ENCODE data around the gene BCL11A. TPM values are rescaled to one million over a fixed set of nuclear protein-coding genes. Genes with fewer than 3 reads are reported as not detected.

The BCL11A gene
- total and polyA plus RNA-seq, 2 of the 13 experiments (the other 11 are each of a cell fraction or from before 2014, with no cell fraction given), result not detected

- no peak for TF ChIP-seq NFE2 (CRISPR knock-in tag; IDR thresholded peaks at IDR 0.05)
- TF ChIP-seq ZNF572 (CRISPR knock-in tag; IDR thresholded peaks at IDR 0.05), result no peak
- no peak for TF ChIP-seq KAT7 (CRISPR knock-in tag; IDR thresholded peaks at IDR 0.05; ENCODE audit: borderline replicate concordance)
These were observed 112.7 kb downstream of the BCL11A start (continued) for GRCh38 chr2:60440767-60441163.

DNA sequence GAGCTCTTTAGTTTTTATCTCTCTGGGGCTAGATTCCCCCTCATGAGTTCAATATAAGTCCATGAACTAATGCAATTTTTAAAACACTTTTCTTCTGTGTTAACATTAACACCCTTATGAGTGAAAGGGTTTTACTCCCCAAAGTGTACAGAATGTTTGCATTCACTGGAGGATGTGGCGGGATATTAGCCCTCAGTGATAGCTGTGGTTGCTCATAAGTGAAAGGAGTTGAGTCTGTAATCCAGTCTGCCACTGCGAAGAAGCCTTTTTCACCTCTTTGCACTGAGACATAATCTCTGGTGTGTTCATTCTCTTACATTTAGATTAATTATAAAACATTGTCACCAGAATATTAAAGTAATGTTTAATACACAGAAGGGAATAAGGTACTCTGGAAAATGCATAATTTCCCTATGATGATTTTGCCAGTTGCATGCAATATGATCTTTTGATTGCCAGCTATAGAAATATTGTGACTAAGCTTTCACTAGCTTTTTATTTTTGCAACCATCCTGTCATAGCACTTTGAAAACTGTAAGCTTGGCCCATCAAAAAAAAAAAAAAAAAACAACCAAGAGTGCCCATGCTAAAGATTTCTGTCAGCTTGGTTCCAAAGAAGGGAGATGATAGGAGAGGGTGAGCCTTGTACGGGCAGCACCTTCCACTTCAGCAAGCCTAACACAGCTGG lies 113.2 kb downstream of the BCL11A start:
- ChIA-PET POLR2A (no interaction called here), CTCF (ENCODE audit: low intra/inter-chr PET ratio, low total read pairs) (no interaction called here)
- no peaks in the 10 kb centered on the region for H3K36me3 ChIP-seq (replicated peaks in 1 of 2; ENCODE audit: control insufficient read depth in 1 of 2, insufficient read depth in 2 of 2, low read length in 2 of 2)
- no peaks in the 10 kb centered on the region for H3K27me3 ChIP-seq (ENCODE audit: control insufficient read depth in 1 of 2, insufficient read depth in 2 of 2, low read length in 2 of 2)
- BruUV-seq (replicated peaks), result no TSS peak
- no peak overlapping the region for H2AFZ ChIP-seq (ENCODE audit: low read length)
- 43% methylated on average over 3 of the region's 3 CpGs for WGBS (ENCODE audit: low lambda C conversion rate)
- H3K4me1 ChIP-seq (ENCODE audit: insufficient read depth, low read length), result no peaks in the 10 kb centered on the region
- in situ Hi-C loops (cut with HindIII; ENCODE audit: extremely low pct_ligation_motif_present, low pct_unique_long_range_greater_than_20kb) (no loop called here), intact Hi-C loops (cut with micrococcal nuclease; ENCODE audit: unreplicated experiment) (no loop called here)
- H4K20me1 ChIP-seq (ENCODE audit: insufficient read depth, low read length), result no peaks in the 10 kb centered on the region
- no peaks in the 10 kb centered on the region for H3K9me3 ChIP-seq (ENCODE audit: low read length)
- H3K9ac ChIP-seq (ENCODE audit: insufficient read depth, low read depth, low read length), result no peak overlapping the region
- FAIRE-seq, result no peak
- no peak overlapping the region for H3K27ac ChIP-seq (ENCODE audit: extremely low read length, insufficient read depth, low read length)
- H3K4me3 ChIP-seq (replicated peaks in 1 of 3; ENCODE audit: insufficient read depth in 1 of 3, low read depth in 2 of 3, low read length in 3 of 3), result no peak overlapping the region
- TF ChIP-seq MAF1 (CRISPR knock-in tag; IDR thresholded peaks at IDR 0.05; ENCODE audit: borderline replicate concordance) (no peak), HBP1 (CRISPR knock-in tag; IDR thresholded peaks at IDR 0.05; ENCODE audit: low read depth) (no peak), ZNF720 (CRISPR knock-in tag; IDR thresholded peaks at IDR 0.05) (no peak), CENPT (CRISPR knock-in tag; IDR thresholded peaks at IDR 0.05; ENCODE audit: low read depth) (no peak), PHF20 (CRISPR knock-in tag; IDR thresholded peaks at IDR 0.05) (no peak), NBN (conservative IDR thresholded peaks at IDR 0.05) (no peak), ZNF503 (CRISPR knock-in tag; IDR thresholded peaks at IDR 0.05) (no peak), ZNF501 (CRISPR knock-in tag; IDR thresholded peaks at IDR 0.05) (no peak), ZNF879 (CRISPR knock-in tag; IDR thresholded peaks at IDR 0.05) (no peak), ZNF616 (CRISPR knock-in tag; IDR thresholded peaks at IDR 0.05; ENCODE audit: low read depth) (no peak), ZNF775 (CRISPR knock-in tag; IDR thresholded peaks at IDR 0.05; ENCODE audit: borderline replicate concordance) (no peak), ZNF841 (CRISPR knock-in tag; IDR thresholded peaks at IDR 0.05; ENCODE audit: borderline replicate concordance) (no peak)
- TF ChIP-seq, protein P1, sequence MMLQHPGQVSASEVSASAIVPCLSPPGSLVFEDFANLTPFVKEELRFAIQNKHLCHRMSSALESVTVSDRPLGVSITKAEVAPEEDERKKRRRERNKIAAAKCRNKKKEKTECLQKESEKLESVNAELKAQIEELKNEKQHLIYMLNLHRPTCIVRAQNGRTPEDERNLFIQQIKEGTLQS (CRISPR knock-in tag; IDR thresholded peaks at IDR 0.05), result no peak
- no peak for ATAC-seq
- no peak for DNase-seq (ENCODE audit: low spot score)
- no peak overlapping the region for H3K4me2 ChIP-seq (ENCODE audit: low read depth, low read length)
- no peaks in the 10 kb centered on the region for H3K79me2 ChIP-seq (ENCODE audit: insufficient read depth, low read length)

Data from HepG2 (cell line).